H9 (cell line): ENCODE results near the gene DDX6. TPM values are rescaled to one million over a fixed set of nuclear protein-coding genes. Genes with fewer than 3 reads are reported as not detected.

Source experiments
- DNase-seq: peaks from one replicate; pipeline ENCODE4 v3.0.0-alpha.2; 2017
- H2AFZ ChIP-seq: one replicate; pipeline ENCODE4 v1.6.1; 2013; ENCODE audit warnings: mild to moderate bottlenecking, low read length, control low read depth, moderate library complexity
- H2AK5ac ChIP-seq: 2 replicates; pipeline ENCODE4 v1.6.1; 2013; ENCODE audit warnings: low read length, control low read depth, mixed read lengths; ENCODE audit not compliant: insufficient read length
- H2BK120ac ChIP-seq: one replicate; pipeline ENCODE4 v1.6.1; 2013; ENCODE audit warnings: low read depth, mild to moderate bottlenecking, low read length, control low read depth, inconsistent platforms; ENCODE audit not compliant: poor library complexity, severe bottlenecking
- H2BK12ac ChIP-seq: 2 replicates; pipeline ENCODE4 v1.6.1; 2013; ENCODE audit warnings: low read length, control low read depth, mixed read lengths, low read depth; ENCODE audit not compliant: insufficient read length
- H2BK15ac ChIP-seq: 2 replicates; pipeline ENCODE4 v1.6.1; 2013; ENCODE audit warnings: low read depth, low read length, control low read depth
- H2BK20ac ChIP-seq: one replicate; pipeline ENCODE4 v1.6.1; 2013; ENCODE audit warnings: low read depth, mild to moderate bottlenecking, low read length, control low read depth, inconsistent platforms; ENCODE audit not compliant: poor library complexity, severe bottlenecking
- H2BK5ac ChIP-seq: 2 replicates; pipeline ENCODE4 v1.6.1; 2013; ENCODE audit warnings: low read length, control low read depth, mixed read lengths; ENCODE audit not compliant: insufficient read length
- H3K14ac ChIP-seq: 2 replicates; pipeline ENCODE4 v1.6.1; 2013; ENCODE audit warnings: low read length, control low read depth; ENCODE audit not compliant: insufficient read depth
- H3K18ac ChIP-seq: 2 replicates; pipeline ENCODE4 v1.6.1; 2013; ENCODE audit warnings: low read depth, mild to moderate bottlenecking, mixed read lengths, low read length, control low read depth; ENCODE audit not compliant: insufficient read length
- H3K23ac ChIP-seq: 2 replicates; pipeline ENCODE4 v1.6.1; 2013; ENCODE audit warnings: low read length, control low read depth, mixed read lengths, low read depth; ENCODE audit not compliant: insufficient read length
- H3K23me2 ChIP-seq: 2 replicates; pipeline ENCODE4 v1.6.1; 2013; ENCODE audit warnings: low read depth, mild to moderate bottlenecking, mixed read lengths, low read length, control low read depth; ENCODE audit not compliant: insufficient read length, poor library complexity, severe bottlenecking
- H3K27ac ChIP-seq: 2 replicates; pipeline ENCODE4 v1.5.1; 2013; ENCODE audit warnings: low read length, control low read depth, mixed read lengths, low read depth; ENCODE audit not compliant: insufficient read length
- H3K27me3 ChIP-seq: 2 replicates; pipeline ENCODE4 v1.6.1; 2013; ENCODE audit warnings: low read length, control low read depth, inconsistent platforms; ENCODE audit not compliant: insufficient read depth
- H3K4ac ChIP-seq: 2 replicates; pipeline ENCODE4 v1.6.1; 2013; ENCODE audit warnings: low read depth, mild to moderate bottlenecking, control low read depth, inconsistent platforms, low read length, moderate library complexity
- H3K4me1 ChIP-seq: 2 replicates; pipeline ENCODE4 v1.6.1; 2013; ENCODE audit warnings: low read length, control low read depth, inconsistent platforms; ENCODE audit not compliant: insufficient read depth
- H3K4me2 ChIP-seq: 2 replicates; pipeline ENCODE4 v1.6.1; 2013; ENCODE audit warnings: low read length, control low read depth, mixed read lengths; ENCODE audit not compliant: insufficient read length, insufficient read depth
- H3K56ac ChIP-seq: 2 replicates; pipeline ENCODE4 v1.6.1; 2013; ENCODE audit warnings: low read depth, mild to moderate bottlenecking, mixed read lengths, low read length, control low read depth; ENCODE audit not compliant: insufficient read length
- H3K79me1 ChIP-seq: 2 replicates; pipeline ENCODE4 v1.6.1; 2013; ENCODE audit warnings: low read depth, mild to moderate bottlenecking, moderate library complexity, low read length, control low read depth, inconsistent platforms; ENCODE audit not compliant: insufficient read depth, poor library complexity, severe bottlenecking
- H3K79me2 ChIP-seq: 2 replicates; pipeline ENCODE4 v1.6.1; 2013; ENCODE audit warnings: low read length, control low read depth, inconsistent platforms; ENCODE audit not compliant: insufficient read depth
- H3K9ac ChIP-seq: 2 replicates; pipeline ENCODE4 v1.6.1; 2013; ENCODE audit warnings: low read length, control low read depth, mixed read lengths; ENCODE audit not compliant: insufficient read length; ENCODE audit errors: extremely low read depth
- H3K9me3 ChIP-seq: one replicate; pipeline ENCODE4 v1.6.1; 2013; ENCODE audit warnings: low read depth, low read length, inconsistent platforms; ENCODE audit not compliant: control insufficient read depth
- H3T11ph ChIP-seq: one replicate; pipeline ENCODE4 v1.6.1; 2013; ENCODE audit warnings: mild to moderate bottlenecking, low read length, control low read depth, inconsistent platforms
- H4K20me1 ChIP-seq: one replicate; pipeline ENCODE4 v1.6.1; 2013; ENCODE audit not compliant: control insufficient read depth, insufficient read length, insufficient read depth
- H4K5ac ChIP-seq: 2 replicates; pipeline ENCODE4 v1.6.1; 2013; ENCODE audit warnings: low read depth, mild to moderate bottlenecking, mixed read lengths, low read length, control low read depth; ENCODE audit not compliant: insufficient read length
- H4K8ac ChIP-seq: replicated peaks from 2 replicates; pipeline ENCODE4 v1.6.1; 2013; ENCODE audit warnings: low read length, control low read depth, mixed read lengths, low read depth; ENCODE audit not compliant: insufficient read length
- H4K91ac ChIP-seq: 2 replicates; pipeline ENCODE4 v1.6.1; 2013; ENCODE audit warnings: low read depth, mild to moderate bottlenecking, moderate library complexity, mixed read lengths, low read length, control low read depth; ENCODE audit not compliant: insufficient read length
- H3K27ac Mint-ChIP-seq, 3 experiments: 2 replicates in 2 of 3; 3 replicates in 1 of 3; pipeline ENCODE4 v1.8.0; 2020 to 2021; ENCODE audit warnings: mixed read lengths in 3 of 3, mild to moderate bottlenecking in 1 of 3, moderate library complexity in 1 of 3
- H3K27me3 Mint-ChIP-seq: 2 replicates; pipeline ENCODE4 v1.8.0; 2021; ENCODE audit warnings: low read depth, mild to moderate bottlenecking, moderate library complexity, mixed read lengths
- H3K36me3 Mint-ChIP-seq, 3 experiments: 2 replicates in 2 of 3; 3 replicates in 1 of 3; pipeline ENCODE4 v1.8.0; 2020 to 2021; ENCODE audit warnings: low read depth in 3 of 3, mixed read lengths in 3 of 3; ENCODE audit not compliant: insufficient read depth in 1 of 3
- H3K4me1 Mint-ChIP-seq, 2 experiments: 2 replicates each; pipeline ENCODE4 v1.8.0; 2020; ENCODE audit warnings: mixed read lengths in 2 of 2
- H3K4me3 Mint-ChIP-seq, 2 experiments: 2 replicates in 1 of 2; 3 replicates in 1 of 2; pipeline ENCODE4 v1.8.0; 2020 to 2021; ENCODE audit warnings: mild to moderate bottlenecking in 2 of 2, mixed read lengths in 2 of 2, moderate library complexity in 1 of 2
- H3K9me3 Mint-ChIP-seq, 2 experiments: 2 replicates in 1 of 2; 3 replicates in 1 of 2; pipeline ENCODE4 v1.8.0; 2020; ENCODE audit warnings: mild to moderate bottlenecking in 2 of 2, mixed read lengths in 2 of 2, moderate library complexity in 1 of 2
- WGBS: extraction: QIAGEN DNeasy Blood & Tissue Kit; methylation state at CpG from one replicate; pipeline ENCODE4 v1.1.7; 2013; ENCODE audit warnings: missing lambda C conversion rate, low lambda C conversion rate, mixed read lengths; ENCODE audit not compliant: insufficient read length; ENCODE audit errors: extremely low coverage; 5-methylcytosine and 5-hydroxymethylcytosine counted together
- total RNA-seq: library from RNA; stranded (reverse); gene quantifications from 2 replicates; pipeline ENCODE4 v1.2.1, GENCODE V29; 2021
- TF ChIP-seq, protein P1 (sequence below): fragments of 200-600 bp; sonication (generic); conservative IDR thresholded peaks from 3 replicates; pipeline ENCODE4 v1.8.0; 2021; ENCODE audit warnings: antibody characterized with exemption, mild to moderate bottlenecking

The DDX6 gene
- total RNA-seq, 1 experiment from 2014 or later, result 221 TPM

DNA sequence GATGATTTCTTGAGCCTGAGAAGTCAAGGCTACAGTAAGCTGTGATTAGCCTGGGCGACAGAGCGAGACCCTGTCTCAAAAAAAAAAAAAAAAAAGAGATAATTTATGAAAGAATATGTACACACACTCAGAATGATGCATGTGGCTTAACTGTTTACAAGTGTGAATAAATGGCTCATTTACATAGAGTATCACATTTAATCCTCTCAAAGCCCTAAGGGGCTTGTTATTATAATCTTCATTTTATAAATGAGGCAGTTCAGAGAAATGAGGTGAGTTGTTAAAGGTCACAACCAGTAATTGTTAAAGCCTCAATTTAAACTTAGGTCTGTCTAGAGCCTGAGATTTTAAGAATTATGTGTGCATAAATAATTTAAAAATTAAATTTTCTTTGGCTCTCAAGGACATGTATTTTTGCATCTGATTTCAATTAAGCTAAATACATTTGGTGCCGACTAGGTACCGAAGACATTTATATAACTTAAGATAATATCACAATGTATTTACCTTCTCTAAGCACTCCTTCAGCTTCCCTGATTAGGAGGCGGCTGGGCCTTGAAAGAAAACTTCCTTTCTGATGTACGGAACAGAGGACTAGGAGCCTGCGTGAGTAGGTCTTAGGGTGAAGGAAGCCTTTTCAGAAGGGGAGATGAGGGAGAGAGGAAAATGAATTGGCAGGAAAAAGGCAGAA lies 28.5 kb upstream of the DDX6 start:
- Histone ChIP-seq H2BK12ac (no peak overlapping the region), H2BK15ac (no peak overlapping the region), H4K8ac (no peak overlapping the region), H3K79me1 (no peaks in the 10 kb centered on the region), H3K27me3 (no peaks in the 10 kb centered on the region), H3K9ac (no peak overlapping the region), H3T11ph (no peak overlapping the region), H4K20me1 (no peaks in the 10 kb centered on the region), H2AK5ac (no peak overlapping the region), H3K79me2 (no peaks in the 10 kb centered on the region), H3K23ac (no peak overlapping the region), H3K14ac (no peak overlapping the region), H3K18ac (no peak overlapping the region), H3K4me1 (no peaks in the 10 kb centered on the region), H4K91ac (no peak overlapping the region), H3K56ac (no peak overlapping the region), H3K23me2 (no peaks in the 10 kb centered on the region), H4K5ac (no peak overlapping the region), H2AFZ (no peak overlapping the region), H3K27ac (no peak overlapping the region), H2BK20ac (no peak overlapping the region), H2BK5ac (no peak overlapping the region), H3K4ac (no peak overlapping the region), H2BK120ac (no peak overlapping the region), H3K4me2 (no peak overlapping the region), H3K9me3 (no peaks in the 10 kb centered on the region)
- Mint-ChIP-seq H3K4me3 (no peak overlapping the region), H3K27me3 (no peaks in the 10 kb centered on the region), H3K4me1 (peaks cover 6 to 7% of the 10 kb centered on the region in 2 experiments), H3K36me3 (no peaks in the 10 kb centered on the region), H3K27ac (peak overlapping the region in 1 of 3 experiments; percentile 56; a peak in 1 of 7 replicates), H3K9me3 (no peaks in the 10 kb centered on the region)
- WGBS, result no CpG with 5 or more reads among the region's 7 CpGs
- no peak for DNase-seq
- TF ChIP-seq, protein P1, sequence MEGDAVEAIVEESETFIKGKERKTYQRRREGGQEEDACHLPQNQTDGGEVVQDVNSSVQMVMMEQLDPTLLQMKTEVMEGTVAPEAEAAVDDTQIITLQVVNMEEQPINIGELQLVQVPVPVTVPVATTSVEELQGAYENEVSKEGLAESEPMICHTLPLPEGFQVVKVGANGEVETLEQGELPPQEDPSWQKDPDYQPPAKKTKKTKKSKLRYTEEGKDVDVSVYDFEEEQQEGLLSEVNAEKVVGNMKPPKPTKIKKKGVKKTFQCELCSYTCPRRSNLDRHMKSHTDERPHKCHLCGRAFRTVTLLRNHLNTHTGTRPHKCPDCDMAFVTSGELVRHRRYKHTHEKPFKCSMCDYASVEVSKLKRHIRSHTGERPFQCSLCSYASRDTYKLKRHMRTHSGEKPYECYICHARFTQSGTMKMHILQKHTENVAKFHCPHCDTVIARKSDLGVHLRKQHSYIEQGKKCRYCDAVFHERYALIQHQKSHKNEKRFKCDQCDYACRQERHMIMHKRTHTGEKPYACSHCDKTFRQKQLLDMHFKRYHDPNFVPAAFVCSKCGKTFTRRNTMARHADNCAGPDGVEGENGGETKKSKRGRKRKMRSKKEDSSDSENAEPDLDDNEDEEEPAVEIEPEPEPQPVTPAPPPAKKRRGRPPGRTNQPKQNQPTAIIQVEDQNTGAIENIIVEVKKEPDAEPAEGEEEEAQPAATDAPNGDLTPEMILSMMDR, result no peak
